ENCODE measurements around the gene TEF.

GRCh38 chr22:41395531-41396240 is 13.9 kb downstream of the TEF start:
- TF ChIP-seq CTCF (conservative IDR thresholded peaks at IDR 0.05; ENCODE audit: low read length) (no peak), EZH2phosphoT487 (IDR thresholded peaks at IDR 0.05; ENCODE audit: borderline replicate concordance) (no peak)

All from Loucy (cell line).